ENCODE data around the gene PLA2G4C.

The PLA2G4C gene

DNA sequence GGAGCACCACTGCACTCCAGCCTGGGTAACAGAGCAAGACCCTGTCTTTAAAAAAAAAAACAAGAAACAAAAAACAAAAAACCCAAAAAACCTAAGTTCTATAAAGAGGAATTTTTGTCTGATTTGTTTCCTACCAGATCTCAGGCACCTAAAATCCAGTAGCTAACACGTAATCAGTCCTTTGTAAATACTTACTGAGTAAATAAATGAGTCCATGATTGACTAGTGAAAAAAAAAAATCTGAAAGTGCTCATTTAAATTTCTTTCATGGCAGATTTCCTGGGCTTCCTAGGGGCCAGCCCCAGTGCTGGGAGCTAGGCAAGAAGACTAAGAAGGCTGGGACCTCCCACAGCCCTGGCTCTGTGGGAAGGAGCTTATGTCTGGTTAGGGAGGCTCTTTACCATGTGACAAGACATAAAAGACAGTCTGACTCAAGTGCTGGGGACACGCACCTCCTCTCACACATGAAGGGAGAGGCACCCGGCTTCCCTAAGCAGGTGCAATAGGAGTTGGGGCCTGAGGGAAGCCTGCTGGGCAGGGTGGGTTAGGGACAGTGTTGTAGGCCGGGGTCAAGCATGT is 37.1 kb upstream of the PLA2G4C start:
- DNase-seq (ENCODE audit: low spot score): no peak
- TF ChIP-seq, protein P1, sequence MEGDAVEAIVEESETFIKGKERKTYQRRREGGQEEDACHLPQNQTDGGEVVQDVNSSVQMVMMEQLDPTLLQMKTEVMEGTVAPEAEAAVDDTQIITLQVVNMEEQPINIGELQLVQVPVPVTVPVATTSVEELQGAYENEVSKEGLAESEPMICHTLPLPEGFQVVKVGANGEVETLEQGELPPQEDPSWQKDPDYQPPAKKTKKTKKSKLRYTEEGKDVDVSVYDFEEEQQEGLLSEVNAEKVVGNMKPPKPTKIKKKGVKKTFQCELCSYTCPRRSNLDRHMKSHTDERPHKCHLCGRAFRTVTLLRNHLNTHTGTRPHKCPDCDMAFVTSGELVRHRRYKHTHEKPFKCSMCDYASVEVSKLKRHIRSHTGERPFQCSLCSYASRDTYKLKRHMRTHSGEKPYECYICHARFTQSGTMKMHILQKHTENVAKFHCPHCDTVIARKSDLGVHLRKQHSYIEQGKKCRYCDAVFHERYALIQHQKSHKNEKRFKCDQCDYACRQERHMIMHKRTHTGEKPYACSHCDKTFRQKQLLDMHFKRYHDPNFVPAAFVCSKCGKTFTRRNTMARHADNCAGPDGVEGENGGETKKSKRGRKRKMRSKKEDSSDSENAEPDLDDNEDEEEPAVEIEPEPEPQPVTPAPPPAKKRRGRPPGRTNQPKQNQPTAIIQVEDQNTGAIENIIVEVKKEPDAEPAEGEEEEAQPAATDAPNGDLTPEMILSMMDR (IDR thresholded peaks at IDR 0.05; ENCODE audit: borderline replicate concordance, control extremely low read depth, extremely low read depth, insufficient read depth, missing control alignments): no peak
- in situ Hi-C loops (cut with MboI; ENCODE audit: low sequenced_read_pairs, unreplicated experiment): no loop called here

DNA sequence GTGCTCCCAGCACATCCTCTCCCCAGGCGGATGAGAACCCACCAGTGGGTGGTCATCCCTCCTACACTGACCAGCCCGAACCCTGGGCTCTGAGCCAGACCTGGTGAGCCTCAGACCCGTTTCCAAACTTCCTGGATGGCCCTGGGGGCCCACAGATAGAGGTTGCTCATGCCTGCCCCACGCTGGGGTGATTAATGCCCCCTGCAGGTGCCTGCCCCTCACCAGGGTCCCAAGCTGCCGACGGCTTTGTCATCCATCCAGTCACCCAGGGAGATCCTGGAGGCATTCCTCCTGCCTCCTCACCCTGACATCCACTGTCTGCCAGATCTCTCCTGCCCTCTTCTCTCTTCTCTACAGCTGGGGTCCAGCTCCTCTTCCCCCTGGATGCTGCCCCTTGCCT is 28.4 kb upstream of the PLA2G4C start:
- DNase-seq (ENCODE audit: low spot score): no peak
- TF ChIP-seq, protein P1 (IDR thresholded peaks at IDR 0.05; ENCODE audit: borderline replicate concordance, control extremely low read depth, extremely low read depth, insufficient read depth, missing control alignments): no peak
- in situ Hi-C loops (cut with MboI; ENCODE audit: low sequenced_read_pairs, unreplicated experiment): no loop called here

DNA sequence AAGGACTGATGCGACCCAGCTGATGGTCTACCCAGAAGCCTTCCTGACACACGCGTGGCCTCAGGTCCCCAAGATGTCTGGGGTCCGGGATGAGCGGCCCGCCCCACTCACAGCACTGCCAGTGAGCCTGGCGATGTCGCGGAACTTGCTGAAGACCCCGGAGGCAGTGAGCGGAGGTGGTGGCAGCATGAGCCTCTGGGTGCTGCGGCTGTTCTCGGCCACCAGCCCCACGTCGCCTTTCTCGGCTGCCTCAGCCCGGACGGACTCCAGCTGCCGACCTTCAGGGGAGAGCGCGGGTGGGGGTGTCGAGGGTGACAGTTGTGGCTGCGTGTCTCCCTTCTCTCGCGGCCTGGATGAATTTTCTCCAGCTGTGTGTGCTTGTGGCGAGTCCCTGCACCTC is 26.8 kb upstream of the PLA2G4C start:
- in situ Hi-C loops (cut with MboI; ENCODE audit: low sequenced_read_pairs, unreplicated experiment): no loop called here
- no peak for DNase-seq (ENCODE audit: low spot score)
- TF ChIP-seq, protein P1 (IDR thresholded peaks at IDR 0.05; ENCODE audit: borderline replicate concordance, control extremely low read depth, extremely low read depth, insufficient read depth, missing control alignments): no peak

DNA sequence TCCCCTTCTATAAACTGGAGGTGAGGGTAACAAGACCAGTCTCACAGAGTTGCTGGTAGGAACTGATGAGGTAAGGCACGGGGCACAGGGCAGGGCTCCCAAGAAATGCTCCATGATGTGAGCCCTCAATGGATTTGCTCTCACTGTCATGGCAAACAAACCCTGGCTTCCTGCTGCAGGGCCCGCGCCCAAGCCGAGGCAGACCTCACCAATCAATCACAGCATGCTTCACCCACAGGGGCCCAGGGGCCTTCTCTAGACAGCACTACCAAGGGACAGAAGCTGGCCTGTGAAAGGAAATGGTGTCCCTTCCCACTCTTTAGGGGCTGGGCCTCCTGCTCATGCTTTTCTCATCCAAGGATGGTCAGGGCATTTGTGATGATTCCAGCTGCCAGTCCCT is 25.9 kb upstream of the PLA2G4C start:
- in situ Hi-C loops (cut with MboI; ENCODE audit: low sequenced_read_pairs, unreplicated experiment): no loop called here
- TF ChIP-seq, protein P1 (IDR thresholded peaks at IDR 0.05; ENCODE audit: borderline replicate concordance, control extremely low read depth, extremely low read depth, insufficient read depth, missing control alignments): no peak
- no peak for DNase-seq (ENCODE audit: low spot score)

DNA sequence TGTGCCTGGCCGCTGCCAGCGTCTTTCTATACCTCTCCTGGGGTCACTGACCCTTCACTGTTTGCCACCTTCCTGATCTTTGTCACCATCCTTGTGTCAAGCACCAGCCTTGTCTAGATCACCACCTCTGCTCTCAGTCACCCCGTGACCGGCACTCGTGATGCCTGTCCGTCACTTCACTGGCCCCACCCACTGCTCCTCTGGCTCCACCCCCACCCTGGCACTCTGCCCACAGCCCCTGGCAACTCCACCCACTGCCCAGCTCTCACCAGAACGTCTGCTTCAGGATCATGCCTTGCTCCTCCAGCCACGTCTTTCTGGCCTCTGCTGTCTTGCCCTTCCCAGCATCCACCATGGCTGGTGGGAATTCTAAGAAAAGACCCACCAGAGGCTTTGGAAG is 24.8 kb upstream of the PLA2G4C start:
- DNase-seq (ENCODE audit: low spot score): no peak
- in situ Hi-C loops (cut with MboI; ENCODE audit: low sequenced_read_pairs, unreplicated experiment): no loop called here
- TF ChIP-seq, protein P1 (IDR thresholded peaks at IDR 0.05; ENCODE audit: borderline replicate concordance, control extremely low read depth, extremely low read depth, insufficient read depth, missing control alignments): no peak

DNA sequence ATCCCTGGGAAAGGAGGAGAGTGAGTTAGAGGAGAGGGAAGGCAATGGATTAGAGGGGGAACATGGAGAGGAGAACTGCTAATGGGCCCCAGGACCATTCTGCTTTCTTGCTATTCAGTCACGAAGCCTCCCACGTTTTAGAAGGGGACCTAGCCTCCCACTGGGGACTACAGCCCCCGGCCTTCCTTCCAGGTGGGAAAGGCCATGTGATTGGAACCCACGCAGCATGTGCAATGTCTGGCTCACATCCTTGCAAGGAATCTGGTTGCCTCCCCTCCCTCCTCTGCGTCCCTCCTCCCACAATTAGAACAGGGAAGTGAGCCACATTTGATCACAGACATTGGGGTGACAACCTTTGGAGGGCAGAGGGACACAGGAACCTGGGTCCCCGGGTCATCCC is 22.5 kb upstream of the PLA2G4C start:
- TF ChIP-seq, protein P1 (IDR thresholded peaks at IDR 0.05; ENCODE audit: borderline replicate concordance, control extremely low read depth, extremely low read depth, insufficient read depth, missing control alignments): no peak
- no peak for DNase-seq (ENCODE audit: low spot score)
- in situ Hi-C loops (cut with MboI; ENCODE audit: low sequenced_read_pairs, unreplicated experiment): no loop called here

Data from GM13976 (cell line).